ENCODE results near the gene P3H2.
A peak's percentile ranks its signal among the peaks of the same experiment; 100 is the strongest.
"Not testable (repeated sequence)": the region's sequence is repeated elsewhere in the genome, so short reads cannot be mapped to it uniquely, and the experiment has no call there.

P3H2 gene

GRCh38 chr3:189977174-189977573, 143.5 kb downstream of the P3H2 start:
- no peak for DNase-seq

- no peak for DNase-seq
Observed at GRCh38 chr3:189975391-189975990, 145.2 kb downstream of the P3H2 start.

- no peak for DNase-seq
Observed at GRCh38 chr3:189974359-189974758, 146.3 kb downstream of the P3H2 start.

- peak; percentile 50 for DNase-seq
Observed at GRCh38 chr3:189967254-189967865, 153.3 kb downstream of the P3H2 start.

- DNase-seq, result peak; percentile 80
Observed at GRCh38 chr3:189966843-189967242, 153.9 kb downstream of the P3H2 start.

- DNase-seq, result no peak
Observed at GRCh38 chr3:189964623-189965332, 155.9 kb downstream of the P3H2 start.

GRCh38 chr3:189962466-189962865, 158.2 kb downstream of the P3H2 start:
- no peak for DNase-seq

- DNase-seq, result peak; percentile 67
Observed at GRCh38 chr3:189961522-189962161, 159.1 kb downstream of the P3H2 start.

- not testable (repeated sequence) for DNase-seq
Observed at GRCh38 chr3:189961086-189961485, 159.6 kb downstream of the P3H2 start.

GRCh38 chr3:189954733-189955665, 165.7 kb downstream of the P3H2 start:
- DNase-seq, result no peak

GRCh38 chr3:189953551-189953950, 167.1 kb downstream of the P3H2 start:
- no peak for DNase-seq

- no peak for DNase-seq
Observed at GRCh38 chr3:189952272-189952671, 168.4 kb downstream of the P3H2 start.

- no peak for DNase-seq
Observed at GRCh38 chr3:189950258-189950657, 170.4 kb downstream of the P3H2 start.

- no peak for DNase-seq
Observed at GRCh38 chr3:189949580-189949979, 171.1 kb downstream of the P3H2 start.

GRCh38 chr3:189948724-189949045, 172.0 kb downstream of the P3H2 start:
- no peak for DNase-seq

GRCh38 chr3:189947948-189948723, 172.6 kb downstream of the P3H2 start:
- DNase-seq, result peak; percentile 6

GRCh38 chr3:189947068-189947467, 173.6 kb downstream of the P3H2 start:
- DNase-seq, result no peak

GRCh38 chr3:189945935-189946709, 174.6 kb downstream of the P3H2 start:
- DNase-seq, result no peak

GRCh38 chr3:189944285-189945145, 176.2 kb downstream of the P3H2 start:
- DNase-seq, result no peak

GRCh38 chr3:189942948-189943347, 177.7 kb downstream of the P3H2 start:
- DNase-seq, result no peak
